PC-9 (cell line): ENCODE measurements around the gene AASDHPPT. TPM values are rescaled to one million over a fixed set of nuclear protein-coding genes. Genes with fewer than 3 reads are reported as not detected.
A peak's percentile ranks its signal among the peaks of the same experiment; 100 is the strongest.

ENCODE experiments used
- Bru-seq: library from RNA; stranded (reverse); fragments of 400-500 nt; gene quantifications from one replicate; lab custom pipeline; 2021; lab: Mats Ljungman, UMichigan
- BruChase-seq, 2 experiments: library from RNA; stranded (reverse); fragments of 400-500 nt; gene quantifications; one replicate each; lab custom pipeline; 2021; lab: Mats Ljungman, UMichigan
- BruUV-seq: library from RNA; stranded (reverse); fragments of 400-500 nt; replicated peaks from 2 replicates; lab custom pipeline; 2021; lab: Mats Ljungman, UMichigan
- CTCF ChIA-PET: fragments of 300-600 bp; sonication (Branson Sonifier 250); formaldehyde crosslinking; loops from one replicate; lab custom pipeline; 2022; ENCODE audit warnings: antibody characterized with exemption; lab: Charles Lee
- POLR2A ChIA-PET: fragments of 300-600 bp; sonication (Branson Sonifier 250); formaldehyde crosslinking; loops from one replicate; lab custom pipeline; 2022; ENCODE audit warnings: antibody characterized with exemption; ENCODE audit not compliant: unreplicated experiment; lab: Charles Lee
- DNase-seq, 2 experiments: peaks; one replicate each; pipeline versions ENCODE4 v3.0.0 to v3.0.0-alpha.2; 2015 to 2022; ENCODE audit warnings: mixed read lengths in 1 of 2
- H2AFZ ChIP-seq: fragments of 200-600 bp; sonication (generic); 2 replicates; pipeline ENCODE4 v1.8.1; 2017; ENCODE audit warnings: antibody characterized with exemption
- H3F3A ChIP-seq: fragments of 200-600 bp; sonication (generic); 2 replicates; pipeline ENCODE4 v1.8.1; 2017; ENCODE audit warnings: antibody characterized with exemption, mild to moderate bottlenecking, low read depth; ENCODE audit not compliant: insufficient read depth
- H3K27ac ChIP-seq: fragments of 200-600 bp; sonication (generic); 2 replicates; pipeline ENCODE4 v1.6.1; 2016; ENCODE audit warnings: mixed run types
- H3K27me3 ChIP-seq: fragments of 200-600 bp; sonication (generic); 2 replicates; pipeline ENCODE4 v1.6.1; 2016; ENCODE audit warnings: low read depth, mixed run types; ENCODE audit not compliant: insufficient read depth
- H3K36me3 ChIP-seq: fragments of 200-600 bp; sonication (generic); 2 replicates; pipeline ENCODE4 v1.6.1; 2016; ENCODE audit warnings: low read depth, mixed run types
- H3K4me1 ChIP-seq: fragments of 200-600 bp; sonication (generic); replicated peaks from 2 replicates; pipeline ENCODE4 v1.6.1; 2016; ENCODE audit warnings: mixed run types; ENCODE audit not compliant: insufficient read depth
- H3K4me2 ChIP-seq: fragments of 200-600 bp; sonication (generic); 2 replicates; pipeline ENCODE4 v1.6.1; 2017; ENCODE audit warnings: mixed run types
- H3K4me3 ChIP-seq: fragments of 200-600 bp; sonication (generic); 2 replicates; pipeline ENCODE4 v1.6.1; 2016; ENCODE audit warnings: mixed run types
- H3K79me2 ChIP-seq: fragments of 200-600 bp; sonication (generic); 2 replicates; pipeline ENCODE4 v1.6.1; 2017; ENCODE audit warnings: low read depth, mixed run types
- H3K9me2 ChIP-seq: fragments of 200-600 bp; sonication (generic); 2 replicates; pipeline ENCODE4 v1.8.1; 2017; ENCODE audit warnings: mild to moderate bottlenecking; ENCODE audit not compliant: insufficient read depth
- H3K9me3 ChIP-seq: fragments of 200-600 bp; sonication (generic); 2 replicates; pipeline ENCODE4 v1.8.1; 2016; ENCODE audit warnings: low read depth; ENCODE audit not compliant: insufficient read depth
- H4K20me1 ChIP-seq: fragments of 200-600 bp; sonication (generic); 2 replicates; pipeline ENCODE4 v1.8.1; 2017; ENCODE audit not compliant: insufficient read depth
- CTCF ChIP-seq: fragments of 200-600 bp; sonication (generic); conservative IDR thresholded peaks from 2 replicates; pipeline ENCODE4 v1.6.1; 2017; ENCODE audit warnings: mixed run types, antibody characterized with exemption, mild to moderate bottlenecking, moderate library complexity
- EZH2 ChIP-seq: fragments of 200-600 bp; sonication (generic); IDR thresholded peaks from 2 replicates; pipeline ENCODE4 v1.8.0; 2017; ENCODE audit warnings: antibody characterized with exemption, low read depth
- intact Hi-C: fragments of 100-400 bp; cut with micrococcal nuclease; formaldehyde crosslinking; loops from one replicate; pipeline ENCODE4 v1.10.0; 2022; ENCODE audit not compliant: unreplicated experiment
- long read RNA-seq: library from polyadenylated mRNA; stranded (forward); transcript quantifications from one replicate; pipeline ENCODE4 v2.0.0, GENCODE V29; 2022
- total RNA-seq: library from RNA; stranded (reverse); gene quantifications from 2 replicates; pipeline ENCODE4 v1.2.3, GENCODE V29; 2021

AASDHPPT gene, protein sequence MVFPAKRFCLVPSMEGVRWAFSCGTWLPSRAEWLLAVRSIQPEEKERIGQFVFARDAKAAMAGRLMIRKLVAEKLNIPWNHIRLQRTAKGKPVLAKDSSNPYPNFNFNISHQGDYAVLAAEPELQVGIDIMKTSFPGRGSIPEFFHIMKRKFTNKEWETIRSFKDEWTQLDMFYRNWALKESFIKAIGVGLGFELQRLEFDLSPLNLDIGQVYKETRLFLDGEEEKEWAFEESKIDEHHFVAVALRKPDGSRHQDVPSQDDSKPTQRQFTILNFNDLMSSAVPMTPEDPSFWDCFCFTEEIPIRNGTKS
- total RNA-seq (31.4 and 33.1 TPM in 2 replicates), Bru-seq, nascent RNA (percentile 84 among the genes with signal in this experiment), BruChase-seq, experiment 1, labeled RNA remaining after a 2-hour chase (percentile 81 among the genes with signal in this experiment), BruChase-seq, experiment 2, labeled RNA remaining after a 6-hour chase (percentile 88 among the genes with signal in this experiment)
- long read RNA-seq, full-length matches to known transcripts: 103 of 105 reads
- long read RNA-seq, partial matches to known transcripts: 0 of 105 reads
- long read RNA-seq, other reads (novel, unspliced or antisense): 2 of 105 reads

DNA sequence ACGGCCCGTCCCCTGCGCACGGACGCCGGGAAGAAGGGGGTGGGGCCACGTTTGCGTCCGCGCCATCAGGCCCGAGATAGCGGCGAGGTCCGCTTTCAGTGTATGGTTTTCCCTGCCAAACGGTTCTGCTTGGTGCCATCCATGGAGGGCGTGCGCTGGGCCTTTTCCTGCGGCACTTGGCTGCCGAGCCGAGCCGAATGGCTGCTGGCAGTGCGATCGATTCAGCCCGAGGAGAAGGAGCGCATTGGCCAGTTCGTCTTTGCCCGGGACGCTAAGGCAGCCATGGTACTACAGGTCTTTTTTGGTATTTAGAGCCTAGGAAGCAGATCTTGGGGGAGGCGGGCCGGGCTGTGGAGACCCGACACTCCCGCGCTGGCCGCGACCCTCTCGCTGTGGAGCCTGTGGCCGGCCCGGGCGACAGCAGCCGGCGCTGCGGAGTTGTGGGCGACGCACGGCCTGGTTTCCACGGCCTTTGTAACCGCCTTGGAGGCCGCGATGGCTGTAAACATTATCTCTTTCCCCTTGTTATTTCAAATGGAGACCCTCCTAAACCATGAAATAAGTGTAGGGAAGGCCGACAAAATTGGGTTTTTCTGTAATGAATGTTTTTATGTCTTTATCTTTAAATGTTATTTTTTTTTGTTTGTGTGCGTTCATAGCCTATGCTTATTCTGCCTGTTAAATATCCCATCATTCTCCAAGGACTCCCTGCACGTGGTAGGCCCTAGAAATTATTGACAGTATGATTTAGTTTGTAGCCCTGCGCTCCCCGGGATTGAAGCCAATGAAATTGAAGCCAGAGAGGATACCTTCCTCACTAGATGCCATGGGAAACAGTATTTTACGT is at the start of gene AASDHPPT:
Gene AASDHPPT, plus strand, starts transcription at position 54 of the 847 bp plus-strand sequence. Its CDS starts 49 bp downstream, at position 103.
- no peak for TF ChIP-seq EZH2
- TF ChIP-seq CTCF: no peak
- peak within 1 kb of the TSS; percentile 98 for H2AFZ ChIP-seq
- peak within 1 kb of the TSS; percentile 63 for H3K27ac ChIP-seq
- intact Hi-C loops: loop anchor here (2.0 kb wide), 1 partner anchor 55 kb away; the partner anchor contains the start of gene MSANTD4
- H3K36me3 ChIP-seq: peaks cover 33% of the 10 kb centered on the region
- DNase-seq: peak in 1 of 2 experiments; percentile 34
- H3K4me3 ChIP-seq: peak within 1 kb of the TSS; percentile 88
- H3K4me1 ChIP-seq: peaks cover 25% of the 10 kb centered on the region
- no peaks in the 10 kb centered on the region for H3K9me2 ChIP-seq
- BruUV-seq: TSS peak; percentile 73
- no peaks in the 10 kb centered on the region for H3K27me3 ChIP-seq
- H4K20me1 ChIP-seq: peaks cover 27% of the 10 kb centered on the region
- no peaks in the 10 kb centered on the region for H3K9me3 ChIP-seq
- CTCF ChIA-PET: interaction anchor here (0.6 kb wide), 1 partner anchor 1914 kb away, joined by 3 read pairs; no protein-coding TSS in a partner anchor
- peak within 1 kb of the TSS; percentile 96 for H3K4me2 ChIP-seq
- H3K79me2 ChIP-seq: peaks cover 50% of the 10 kb centered on the region
- no peaks in the 10 kb centered on the region for H3F3A ChIP-seq
- POLR2A ChIA-PET: interaction anchor here (0.7 kb wide), 1 partner anchor 1791 kb away, joined by 5 read pairs; no protein-coding TSS in a partner anchor

DNA sequence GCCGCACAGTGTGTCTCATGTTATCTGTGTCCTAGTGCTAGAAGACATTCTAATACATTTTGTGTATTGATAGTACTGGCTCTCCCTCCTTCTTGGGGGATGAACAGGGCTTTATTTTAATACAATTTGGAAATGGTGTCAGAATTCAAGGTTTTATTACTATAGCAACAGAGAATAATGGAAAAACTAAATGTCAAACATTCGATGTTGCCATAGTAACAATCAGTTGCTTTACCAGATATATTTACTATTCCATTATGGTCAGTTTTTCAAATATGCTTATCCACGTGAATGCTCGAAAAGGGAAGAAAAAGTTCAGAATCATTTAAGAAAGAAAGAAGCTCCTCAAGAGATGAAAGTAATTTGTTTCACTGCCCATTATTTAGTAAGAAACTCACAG is 46.9 kb upstream of the AASDHPPT start:
- Histone ChIP-seq H3K27me3 (no peaks in the 10 kb centered on the region), H2AFZ (peak overlapping the region; percentile 56; the same call in 1 of the 2 replicates), H3K79me2 (no peaks in the 10 kb centered on the region), H3K4me2 (no peak overlapping the region), H3K9me3 (peaks cover 4% of the 10 kb centered on the region; the same call in 1 of the 2 replicates), H3K36me3 (no peaks in the 10 kb centered on the region), H3K9me2 (no peaks in the 10 kb centered on the region), H3K4me3 (no peak overlapping the region), H4K20me1 (no peaks in the 10 kb centered on the region), H3K27ac (peak overlapping the region; percentile 55; the same call in 1 of the 2 replicates), H3K4me1 (peaks cover 14% of the 10 kb centered on the region), H3F3A (peaks cover 10% of the 10 kb centered on the region; the same call in 1 of the 2 replicates)
- ChIA-PET CTCF (no interaction called here), POLR2A (no interaction called here)
- DNase-seq: no peak
- no TSS peak for BruUV-seq
- no peak for TF ChIP-seq CTCF
- TF ChIP-seq EZH2: no peak
- intact Hi-C loops: no loop called here
